CD4-positive, alpha-beta memory T cell (primary cell): ENCODE measurements around the gene SORL1. TPM values are rescaled to one million over a fixed set of nuclear protein-coding genes. Genes with fewer than 3 reads are reported as not detected.
A peak's percentile ranks its signal among the peaks of the same experiment; 100 is the strongest.

Experiments used
- CTCF ChIA-PET: fragments of 350-600 bp; sonication (Branson Sonifier 250); formaldehyde crosslinking; loops from one replicate; lab custom pipeline; 2021; ENCODE audit warnings: inconsistent platforms; ENCODE audit not compliant: partially characterized antibody; lab: Charles Lee
- POLR2A ChIA-PET: fragments of 350-600 bp; sonication (Branson Sonifier 250); formaldehyde crosslinking; loops from one replicate; lab custom pipeline; 2021; ENCODE audit not compliant: partially characterized antibody; lab: Charles Lee
- DNase-seq, 5 donors: peaks; one replicate each; pipeline versions ENCODE4 v3.0.0 to v3.0.0-alpha.2; 2020 to 2022; ENCODE audit warnings: mixed read lengths in 1 of 5
- H3K27ac ChIP-seq: one replicate; pipeline ENCODE4 v1.7.0; 2013; ENCODE audit warnings: low read depth, low read length
- H3K27me3 ChIP-seq: 2 replicates; pipeline ENCODE4 v1.7.0; 2013; ENCODE audit warnings: mild to moderate bottlenecking, low read length, moderate library complexity; ENCODE audit not compliant: insufficient read depth
- H3K36me3 ChIP-seq: 2 replicates; pipeline ENCODE4 v1.7.0; 2013; ENCODE audit warnings: mild to moderate bottlenecking, low read length, moderate library complexity; ENCODE audit not compliant: insufficient read depth
- H3K4me1 ChIP-seq: 2 replicates; pipeline ENCODE4 v1.7.0; 2013; ENCODE audit warnings: mild to moderate bottlenecking, low read length, moderate library complexity; ENCODE audit not compliant: insufficient read depth
- H3K4me3 ChIP-seq, 2 donors: one replicate each; pipeline ENCODE4 v1.7.0; 2013; ENCODE audit warnings: low read length in 2 of 2, mild to moderate bottlenecking in 1 of 2
- H3K9me3 ChIP-seq, 2 donors: one replicate each; pipeline ENCODE4 v1.7.0; 2013; ENCODE audit warnings: low read length in 2 of 2, control low read depth in 1 of 2; ENCODE audit not compliant: control insufficient read depth in 1 of 2
- H3K27ac Mint-ChIP-seq, 7 donors: one replicate each; pipeline ENCODE4 v1.8.0; 2020 to 2021; ENCODE audit warnings: mixed read lengths in 7 of 7, mild to moderate bottlenecking in 6 of 7, inconsistent platforms in 3 of 7, moderate library complexity in 3 of 7
- H3K27me3 Mint-ChIP-seq, 2 donors: one replicate each; pipeline ENCODE4 v1.8.0; 2020 to 2021; ENCODE audit warnings: mixed read lengths in 2 of 2
- H3K36me3 Mint-ChIP-seq, 2 donors: one replicate each; pipeline ENCODE4 v1.8.0; 2020 to 2021; ENCODE audit warnings: mixed read lengths in 2 of 2, inconsistent platforms in 1 of 2, mild to moderate bottlenecking in 1 of 2
- H3K4me1 Mint-ChIP-seq, 4 donors: one replicate each; pipeline ENCODE4 v1.8.0; 2020 to 2021; ENCODE audit warnings: mixed read lengths in 4 of 4, mild to moderate bottlenecking in 1 of 4
- H3K4me3 Mint-ChIP-seq, 8 donors: one replicate each; pipeline ENCODE4 v1.8.0; 2020 to 2021; ENCODE audit warnings: mixed read lengths in 8 of 8, mild to moderate bottlenecking in 7 of 8, moderate library complexity in 6 of 8, inconsistent platforms in 3 of 8
- H3K9me3 Mint-ChIP-seq, 8 donors: one replicate each; pipeline ENCODE4 v1.8.0; 2020 to 2021; ENCODE audit warnings: mixed read lengths in 8 of 8, mild to moderate bottlenecking in 5 of 8, inconsistent platforms in 3 of 8, moderate library complexity in 1 of 8
- intact Hi-C: fragments of 100-400 bp; cut with micrococcal nuclease; formaldehyde crosslinking; loops from one replicate; pipeline ENCODE4 v1.15.1; 2023
- polyA plus RNA-seq, 2 donors: library from polyadenylated mRNA; unstranded; fragments of 300-500 nt; fragmentation: Illumina TruSeq; gene quantifications; one replicate each; pipeline ENCODE4 v1.2.3, GENCODE V29; 2021
- total RNA-seq, 2 experiments: library from RNA; stranded (reverse); gene quantifications; one replicate each; pipeline ENCODE4 v1.2.3, GENCODE V29; 2021

Gene SORL1
- total and polyA plus RNA-seq, 4 experiments from 2014 or later: 159 to 660 (median 446) TPM

GRCh38 chr11:121412000-121412587 is 40.0 kb upstream of the SORL1 start:
- no peaks in the 10 kb centered on the region for H3K9me3 ChIP-seq

GRCh38 chr11:121412711-121413415 is 39.3 kb upstream of the SORL1 start:
- Mint-ChIP-seq H3K4me3 (no peak overlapping the region), H3K36me3 (no peaks in the 10 kb centered on the region), H3K27ac (peak overlapping the region in 6 of 7 donors; percentile 10 to 91 (median 76)), H3K9me3 (no peaks in the 10 kb centered on the region), H3K27me3 (no peaks in the 10 kb centered on the region), H3K4me1 (peaks cover 20 to 46% (median 37%) of the 10 kb centered on the region in 4 donors)
- no peak for DNase-seq
- H3K4me3 ChIP-seq: no peak overlapping the region
- H3K27ac ChIP-seq: no peak overlapping the region
- ChIA-PET POLR2A (interaction anchor here (11.8 kb wide), 1 partner anchor 37 kb away, joined by 150 read pairs; the partner anchor contains the start of genes SORL1 and SORL1-AS1), CTCF (no interaction called here)
- intact Hi-C loops: no loop called here
- no peaks in the 10 kb centered on the region for H3K27me3 ChIP-seq
- no peaks in the 10 kb centered on the region for H3K9me3 ChIP-seq
- peaks cover 29% of the 10 kb centered on the region for H3K4me1 ChIP-seq
- no peaks in the 10 kb centered on the region for H3K36me3 ChIP-seq

More at GRCh38 chr11:121412000-121412587, 40.0 kb upstream of the SORL1 start:
- Histone ChIP-seq H3K27ac (no peak overlapping the region), H3K4me3 (no peak overlapping the region), H3K27me3 (no peaks in the 10 kb centered on the region), H3K36me3 (no peaks in the 10 kb centered on the region), H3K4me1 (peaks cover 21% of the 10 kb centered on the region)
- H3K4me1 Mint-ChIP-seq: peaks cover 13 to 39% (median 30%) of the 10 kb centered on the region in 4 donors
- H3K27ac Mint-ChIP-seq: peak overlapping the region in 4 of 7 donors; percentile 38 to 74 (median 72)
- DNase-seq: no peak
- H3K9me3 Mint-ChIP-seq: no peaks in the 10 kb centered on the region
- no peak overlapping the region for H3K4me3 Mint-ChIP-seq
- no peaks in the 10 kb centered on the region for H3K27me3 Mint-ChIP-seq
- intact Hi-C loops: no loop called here
- POLR2A ChIA-PET: interaction anchor here (0.8 kb wide), 1 partner anchor 92 kb away, joined by 4 read pairs; no protein-coding TSS in a partner anchor
- CTCF ChIA-PET: interaction anchor here (0.6 kb wide), 1 partner anchor 28 kb away, joined by 3 read pairs; no protein-coding TSS in a partner anchor
- H3K36me3 Mint-ChIP-seq: no peaks in the 10 kb centered on the region

- Mint-ChIP-seq H3K27ac (peak overlapping the region in 6 of 7 donors; percentile 11 to 82 (median 48)), H3K9me3 (no peaks in the 10 kb centered on the region), H3K36me3 (no peaks in the 10 kb centered on the region), H3K4me3 (no peak overlapping the region), H3K4me1 (peaks cover 31 to 61% (median 50%) of the 10 kb centered on the region in 4 donors), H3K27me3 (no peaks in the 10 kb centered on the region)
- intact Hi-C loops: no loop called here
- DNase-seq: no peak
- Histone ChIP-seq H3K4me1 (peaks cover 44% of the 10 kb centered on the region), H3K27ac (no peak overlapping the region), H3K4me3 (no peak overlapping the region), H3K36me3 (no peaks in the 10 kb centered on the region), H3K27me3 (no peaks in the 10 kb centered on the region), H3K9me3 (no peaks in the 10 kb centered on the region)
- POLR2A ChIA-PET: interaction anchor here (1.3 to 11.8 kb wide), 3 partner anchors 15 to 35 kb away, joined by 3 to 150 read pairs (median 7); partner anchors contain the start of genes SORL1 and SORL1-AS1
- CTCF ChIA-PET: interaction anchor here (1.0 kb wide), 1 partner anchor 36 kb away, joined by 3 read pairs; no protein-coding TSS in a partner anchor
Observed at GRCh38 chr11:121414141-121414913, 37.8 kb upstream of the SORL1 start.

GRCh38 chr11:121415856-121416255 is 36.3 kb upstream of the SORL1 start:
- intact Hi-C loops: loop anchor here (5.0 kb wide), 2 partner anchors 39 to 176 kb away; no protein-coding TSS in a partner anchor
- Mint-ChIP-seq H3K27me3 (no peaks in the 10 kb centered on the region), H3K9me3 (no peaks in the 10 kb centered on the region), H3K27ac (peak overlapping the region; percentile 22 to 90 (median 69)), H3K4me1 (peaks cover 41 to 74% (median 61%) of the 10 kb centered on the region in 4 donors), H3K4me3 (peak overlapping the region in 4 of 8 donors; percentile 11 to 36 (median 16)), H3K36me3 (no peaks in the 10 kb centered on the region)
- Histone ChIP-seq H3K27me3 (no peaks in the 10 kb centered on the region), H3K4me1 (peaks cover 59% of the 10 kb centered on the region), H3K27ac (no peak overlapping the region), H3K4me3 (no peak overlapping the region), H3K9me3 (no peaks in the 10 kb centered on the region), H3K36me3 (no peaks in the 10 kb centered on the region)
- no peak for DNase-seq
- CTCF ChIA-PET: interaction anchor here (0.9 kb wide), 1 partner anchor 178 kb away, joined by 3 read pairs; no protein-coding TSS in a partner anchor
- POLR2A ChIA-PET: interaction anchor here (1.0 to 11.8 kb wide), 3 partner anchors 11 to 34 kb away, joined by 3 to 150 read pairs (median 7); partner anchors contain the start of genes SORL1 and SORL1-AS1

- intact Hi-C loops: loop anchor here (5.0 kb wide), 2 partner anchors 40 to 175 kb away; no protein-coding TSS in a partner anchor
- Mint-ChIP-seq H3K36me3 (no peaks in the 10 kb centered on the region), H3K27me3 (no peaks in the 10 kb centered on the region), H3K4me3 (peak overlapping the region in 7 of 8 donors; percentile 49 to 81 (median 68)), H3K4me1 (peaks cover 51 to 85% (median 71%) of the 10 kb centered on the region in 4 donors), H3K27ac (peak overlapping the region; percentile 91 to 96 (median 93)), H3K9me3 (no peaks in the 10 kb centered on the region)
- no peaks in the 10 kb centered on the region for H3K27me3 ChIP-seq
- no peaks in the 10 kb centered on the region for H3K36me3 ChIP-seq
- H3K4me3 ChIP-seq: no peak overlapping the region
- peak; percentile 58 to 72 (median 63) for DNase-seq
- H3K4me1 ChIP-seq: peaks cover 72% of the 10 kb centered on the region
- ChIA-PET POLR2A (interaction anchor here (0.7 to 11.8 kb wide), 12 partner anchors 8 to 64 kb away, joined by 3 to 150 read pairs (median 7); partner anchors contain the start of genes SORL1 and SORL1-AS1), CTCF (interaction anchor here (0.7 to 1.3 kb wide), 6 partner anchors 11 to 51 kb away, joined by 3 to 7 read pairs (median 3); no protein-coding TSS in a partner anchor)
- no peaks in the 10 kb centered on the region for H3K9me3 ChIP-seq
- peak overlapping the region; percentile 36 for H3K27ac ChIP-seq
Observed at GRCh38 chr11:121417055-121417551, 35.0 kb upstream of the SORL1 start.

GRCh38 chr11:121417607-121418006 is 34.5 kb upstream of the SORL1 start:
- intact Hi-C loops: loop anchor here (2.0 to 5.0 kb wide), 4 partner anchors 33 to 175 kb away; no protein-coding TSS in a partner anchor
- Mint-ChIP-seq H3K4me3 (peak overlapping the region in 7 of 8 donors; percentile 49 to 81 (median 68)), H3K36me3 (no peaks in the 10 kb centered on the region), H3K4me1 (peaks cover 56 to 88% (median 75%) of the 10 kb centered on the region in 4 donors), H3K9me3 (no peaks in the 10 kb centered on the region), H3K27me3 (no peaks in the 10 kb centered on the region), H3K27ac (peak overlapping the region; percentile 91 to 96 (median 93))
- ChIA-PET POLR2A (interaction anchor here (0.7 to 11.8 kb wide), 11 partner anchors 8 to 64 kb away, joined by 3 to 150 read pairs (median 7); partner anchors contain the start of genes SORL1 and SORL1-AS1), CTCF (interaction anchor here (0.7 to 1.3 kb wide), 6 partner anchors 10 to 50 kb away, joined by 3 to 7 read pairs (median 3); no protein-coding TSS in a partner anchor)
- H3K36me3 ChIP-seq: no peaks in the 10 kb centered on the region
- no peaks in the 10 kb centered on the region for H3K9me3 ChIP-seq
- no peak for DNase-seq
- H3K4me1 ChIP-seq: peaks cover 77% of the 10 kb centered on the region
- no peak overlapping the region for H3K4me3 ChIP-seq
- peak overlapping the region; percentile 48 for H3K27ac ChIP-seq
- no peaks in the 10 kb centered on the region for H3K27me3 ChIP-seq
